ENCODE measurements around the gene PANX1.

Gene PANX1

GRCh38 chr11:94186342-94187203, 57.9 kb downstream of the PANX1 start:
- DNase-seq = no peak

GRCh38 chr11:94193288-94193687, 64.6 kb downstream of the PANX1 start:
- DNase-seq = no peak

DNA sequence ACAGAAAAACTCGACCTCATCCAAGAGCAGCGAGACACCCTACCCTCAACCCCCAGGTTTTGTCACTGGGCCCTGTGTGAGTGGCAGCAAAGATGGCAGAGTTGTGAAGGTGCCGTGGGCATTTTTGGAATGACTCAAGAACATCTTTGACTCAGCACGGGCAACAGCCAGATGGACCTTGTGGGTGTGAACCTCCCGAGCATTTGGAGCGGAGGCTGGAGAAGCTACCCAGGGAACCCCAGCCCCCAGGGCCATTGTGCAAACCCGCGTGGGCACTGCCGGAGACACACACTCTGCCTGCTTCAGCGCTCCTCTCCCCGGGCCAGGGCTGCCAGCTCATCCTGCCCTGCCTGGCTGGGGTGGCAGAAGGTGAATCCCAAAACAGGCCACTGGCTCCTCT, 66.1 kb downstream of the PANX1 start:
- no peak for DNase-seq

- no peak for DNase-seq
Observed at GRCh38 chr11:94196363-94196762, 67.7 kb downstream of the PANX1 start.

- DNase-seq = no peak
Observed at GRCh38 chr11:94198718-94199117, 70.1 kb downstream of the PANX1 start.

DNA sequence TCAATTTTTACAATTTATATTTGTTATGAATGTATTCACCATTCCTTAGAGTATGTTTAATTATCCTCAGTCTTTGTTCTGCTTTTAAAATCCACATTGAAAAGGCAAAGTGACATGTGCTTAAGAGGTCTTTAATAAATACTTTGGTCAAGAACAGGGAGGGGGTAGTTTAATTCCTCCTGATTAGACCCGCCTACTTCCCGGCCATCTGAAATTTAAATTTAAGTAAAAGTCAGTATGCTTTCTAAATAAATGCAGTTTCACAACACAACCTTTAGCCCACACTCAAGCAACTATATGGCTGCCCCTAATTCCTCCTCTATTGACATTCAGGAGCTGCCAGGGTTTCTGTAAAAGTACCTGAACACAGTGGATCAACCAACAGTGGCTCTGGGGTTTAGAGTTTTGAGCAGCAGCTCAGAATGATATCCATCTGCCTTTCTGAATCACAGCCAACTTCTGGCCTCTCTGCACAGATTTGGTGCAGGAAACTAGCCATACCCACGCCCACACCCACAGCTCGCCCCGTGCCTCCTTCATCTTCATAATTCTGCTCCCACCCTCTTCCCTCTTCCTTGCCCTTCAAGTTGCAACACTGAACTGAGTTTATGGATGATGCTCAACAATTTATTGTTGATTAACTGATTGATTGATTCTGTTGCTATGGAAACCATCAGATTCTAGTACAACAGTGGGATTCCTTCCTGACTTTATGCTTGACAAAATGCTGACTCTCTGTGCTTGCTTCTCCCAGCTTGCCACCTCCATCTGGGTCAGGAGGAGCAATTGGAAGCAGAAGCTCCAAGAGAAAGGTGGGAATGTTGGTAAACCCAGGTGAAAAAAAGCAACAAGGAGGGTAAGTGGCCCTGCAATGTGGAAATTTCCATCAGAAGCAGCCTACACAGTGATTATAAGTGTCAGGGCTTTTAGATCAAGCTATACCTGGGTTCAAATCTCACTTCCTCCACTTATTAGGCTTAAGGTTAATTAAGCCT, 70.8 kb downstream of the PANX1 start:
- no peak for DNase-seq

DNA sequence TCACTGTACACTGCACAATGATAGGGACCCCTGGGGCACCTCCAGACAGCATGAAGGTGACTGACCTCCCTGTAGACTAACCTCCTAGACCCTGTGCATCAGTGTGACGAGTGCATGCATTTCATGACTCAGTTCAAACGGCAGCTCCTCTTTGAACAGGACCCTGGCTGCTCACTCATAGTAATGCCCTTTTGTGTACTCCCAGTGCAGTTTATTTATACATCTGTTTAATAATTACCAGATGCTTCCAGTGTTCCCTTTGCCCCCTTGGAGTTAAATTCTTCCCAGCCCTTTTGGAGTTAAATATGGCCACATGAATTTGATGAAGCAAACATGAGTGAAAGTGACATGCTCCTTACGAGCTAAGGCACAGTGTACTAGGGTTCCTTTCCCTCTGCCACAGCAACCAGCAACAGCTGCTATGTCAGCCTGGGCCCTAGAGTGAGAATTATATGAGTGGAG, 72.4 kb downstream of the PANX1 start:
- DNase-seq = no peak

- no peak for DNase-seq
Observed at GRCh38 chr11:94203070-94203469, 74.4 kb downstream of the PANX1 start.

DNA sequence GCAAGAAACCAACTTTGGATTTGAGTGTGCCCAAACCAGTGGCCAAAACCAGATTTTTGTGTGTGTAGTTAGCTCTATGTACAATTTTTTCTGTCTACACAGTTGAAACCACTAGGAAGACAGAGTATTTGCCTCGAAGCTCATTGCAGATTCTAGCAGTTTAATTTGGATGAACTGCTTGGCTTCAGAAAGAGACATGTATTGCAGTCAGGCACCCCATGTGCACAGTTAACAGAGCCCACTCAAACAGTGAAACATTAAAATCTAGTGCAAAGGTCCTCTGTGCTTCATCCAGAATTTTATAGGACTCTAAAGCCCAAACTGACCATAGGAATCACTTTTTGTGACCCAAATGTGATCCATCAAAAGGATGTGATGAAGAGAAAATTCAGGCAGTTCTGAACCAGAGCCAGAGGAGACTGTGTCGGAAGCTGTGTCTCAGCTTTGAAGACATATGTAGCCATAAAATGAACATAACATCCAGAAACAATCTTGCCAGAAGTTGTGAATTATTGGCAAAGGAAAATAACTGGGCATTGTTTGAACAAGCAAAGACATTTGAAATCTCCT, 82.7 kb downstream of the PANX1 start:
- no peak for DNase-seq

- DNase-seq = no peak
Observed at GRCh38 chr11:94212898-94213297, 84.3 kb downstream of the PANX1 start.

DNA sequence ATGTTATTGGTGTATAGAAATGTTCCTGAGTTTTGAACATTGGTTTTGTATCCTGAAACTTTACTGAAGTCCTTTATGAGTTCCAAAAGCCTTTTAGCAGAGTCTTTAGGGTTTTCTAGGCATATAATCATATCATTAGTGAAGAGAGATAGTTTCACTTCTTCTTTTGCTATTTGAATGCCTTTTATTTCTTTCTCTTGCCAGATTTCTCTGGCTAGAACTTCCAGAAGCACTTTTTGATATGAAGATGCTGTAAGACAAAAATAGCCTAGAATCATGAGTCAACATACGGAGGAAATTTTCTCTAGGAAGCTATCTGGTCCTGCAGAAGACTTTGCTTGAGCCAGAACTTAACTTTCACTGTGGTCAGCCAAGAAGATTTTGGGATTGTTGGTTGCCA, 89.1 kb downstream of the PANX1 start:
- DNase-seq = no peak

DNA sequence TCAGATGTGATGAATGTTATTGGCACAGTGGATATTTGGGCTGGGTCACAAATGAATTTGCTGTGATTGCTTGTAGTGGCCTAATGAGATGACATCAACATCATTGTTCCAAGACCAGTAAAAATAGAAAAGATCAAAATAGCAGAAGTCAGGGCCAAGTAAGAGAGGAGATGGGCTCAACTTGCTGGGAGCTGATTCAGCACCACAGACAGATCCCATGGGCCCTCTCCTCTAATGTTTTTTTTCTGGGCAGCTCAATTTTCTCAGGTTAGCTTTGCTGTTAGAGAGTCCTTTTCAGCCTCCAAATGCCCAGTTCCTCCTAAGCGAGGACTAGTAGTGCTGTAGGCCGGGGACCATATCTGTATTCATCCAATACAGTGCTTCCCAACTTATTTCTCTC, 89.7 kb downstream of the PANX1 start:
- no peak for DNase-seq

DNA sequence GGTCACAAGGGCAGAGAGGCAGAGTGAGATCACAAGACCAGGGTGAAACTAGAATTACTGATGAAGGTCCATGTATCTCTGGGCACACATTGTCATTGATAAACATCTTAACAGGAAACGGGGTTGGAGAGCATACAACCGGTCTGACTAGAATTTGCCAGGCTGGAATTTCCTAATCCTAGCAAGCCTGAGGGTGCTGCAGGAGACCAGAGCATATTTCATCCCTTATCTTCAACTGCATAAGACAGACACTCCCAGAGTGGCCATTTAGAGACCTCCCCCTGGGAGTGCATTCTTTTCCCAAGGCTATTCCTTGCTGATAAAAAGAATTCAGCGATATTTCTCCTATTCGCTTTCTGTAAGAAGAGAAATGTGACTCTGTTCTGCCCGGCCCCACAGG, 91.1 kb downstream of the PANX1 start:
- DNase-seq = no peak

GRCh38 chr11:94224078-94224477, 95.4 kb downstream of the PANX1 start:
- no peak for DNase-seq
